PFSK-1 (cell line): Measurements from ENCODE around the gene CLIC6.

Source experiments
- FOXP2 ChIP-seq: optimal IDR thresholded peaks from 2 replicates; pipeline ENCODE3; 2011; ENCODE audit warnings: borderline replicate concordance, control low read depth, inconsistent platforms; ENCODE audit not compliant: insufficient read depth; ENCODE audit errors: extremely low read length, extremely low read depth
- POLR2AphosphoS5 ChIP-seq: IDR thresholded peaks from 2 replicates; pipeline ENCODE4 v1.6.1; 2012; ENCODE audit warnings: low read depth, mild to moderate bottlenecking, control low read depth, low read length, moderate library complexity
- SIN3A ChIP-seq: IDR thresholded peaks from 2 replicates; pipeline ENCODE4 v1.6.1; 2012; ENCODE audit warnings: mild to moderate bottlenecking, low read length, moderate library complexity, borderline replicate concordance; ENCODE audit not compliant: insufficient read depth
- TAF1 ChIP-seq: IDR thresholded peaks from 2 replicates; pipeline ENCODE4 v1.6.1; 2012; ENCODE audit warnings: low read length, control low read depth, borderline replicate concordance; ENCODE audit not compliant: insufficient read depth
- TF ChIP-seq, protein P1 (sequence below), 2 experiments: IDR thresholded peaks; 2 replicates each; pipeline versions ENCODE4 v1.6.1 to v1.8.0; 2011 to 2012; ENCODE audit warnings: low read depth in 2 of 2, low read length in 2 of 2, control low read depth in 1 of 2, inconsistent platforms in 1 of 2, mild to moderate bottlenecking in 1 of 2, moderate library complexity in 1 of 2; ENCODE audit not compliant: insufficient read depth in 1 of 2

The CLIC6 gene

DNA sequence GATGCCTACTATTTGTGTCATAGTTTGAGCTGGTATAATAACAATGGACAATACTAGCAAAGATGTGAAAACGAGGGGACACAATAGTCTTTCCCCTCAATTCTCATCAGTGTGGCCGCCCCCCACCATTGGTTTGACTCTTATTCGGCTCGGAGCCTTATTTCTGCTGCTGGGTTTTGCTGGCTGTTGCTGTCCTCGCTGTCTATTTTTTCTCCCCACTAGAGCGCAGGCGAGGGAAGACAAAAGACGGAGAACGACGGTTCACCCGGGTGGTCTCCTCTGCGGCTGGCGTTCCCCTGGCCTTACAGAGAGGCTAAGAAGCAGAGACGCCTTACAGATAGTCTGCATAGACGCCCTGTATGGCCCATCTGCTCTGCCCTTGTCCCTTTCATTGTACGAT is 19.4 kb downstream of the CLIC6 start:
- TF ChIP-seq FOXP2 = no peak
- no peak for TF ChIP-seq TAF1
- no peak for TF ChIP-seq SIN3A
- TF ChIP-seq, protein P1, sequence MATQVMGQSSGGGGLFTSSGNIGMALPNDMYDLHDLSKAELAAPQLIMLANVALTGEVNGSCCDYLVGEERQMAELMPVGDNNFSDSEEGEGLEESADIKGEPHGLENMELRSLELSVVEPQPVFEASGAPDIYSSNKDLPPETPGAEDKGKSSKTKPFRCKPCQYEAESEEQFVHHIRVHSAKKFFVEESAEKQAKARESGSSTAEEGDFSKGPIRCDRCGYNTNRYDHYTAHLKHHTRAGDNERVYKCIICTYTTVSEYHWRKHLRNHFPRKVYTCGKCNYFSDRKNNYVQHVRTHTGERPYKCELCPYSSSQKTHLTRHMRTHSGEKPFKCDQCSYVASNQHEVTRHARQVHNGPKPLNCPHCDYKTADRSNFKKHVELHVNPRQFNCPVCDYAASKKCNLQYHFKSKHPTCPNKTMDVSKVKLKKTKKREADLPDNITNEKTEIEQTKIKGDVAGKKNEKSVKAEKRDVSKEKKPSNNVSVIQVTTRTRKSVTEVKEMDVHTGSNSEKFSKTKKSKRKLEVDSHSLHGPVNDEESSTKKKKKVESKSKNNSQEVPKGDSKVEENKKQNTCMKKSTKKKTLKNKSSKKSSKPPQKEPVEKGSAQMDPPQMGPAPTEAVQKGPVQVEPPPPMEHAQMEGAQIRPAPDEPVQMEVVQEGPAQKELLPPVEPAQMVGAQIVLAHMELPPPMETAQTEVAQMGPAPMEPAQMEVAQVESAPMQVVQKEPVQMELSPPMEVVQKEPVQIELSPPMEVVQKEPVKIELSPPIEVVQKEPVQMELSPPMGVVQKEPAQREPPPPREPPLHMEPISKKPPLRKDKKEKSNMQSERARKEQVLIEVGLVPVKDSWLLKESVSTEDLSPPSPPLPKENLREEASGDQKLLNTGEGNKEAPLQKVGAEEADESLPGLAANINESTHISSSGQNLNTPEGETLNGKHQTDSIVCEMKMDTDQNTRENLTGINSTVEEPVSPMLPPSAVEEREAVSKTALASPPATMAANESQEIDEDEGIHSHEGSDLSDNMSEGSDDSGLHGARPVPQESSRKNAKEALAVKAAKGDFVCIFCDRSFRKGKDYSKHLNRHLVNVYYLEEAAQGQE (IDR thresholded peaks at IDR 0.05; ENCODE audit: insufficient read depth in 1 of 2, low read depth in 2 of 2, low read length in 2 of 2) = no peak
- no peak for TF ChIP-seq POLR2AphosphoS5

DNA sequence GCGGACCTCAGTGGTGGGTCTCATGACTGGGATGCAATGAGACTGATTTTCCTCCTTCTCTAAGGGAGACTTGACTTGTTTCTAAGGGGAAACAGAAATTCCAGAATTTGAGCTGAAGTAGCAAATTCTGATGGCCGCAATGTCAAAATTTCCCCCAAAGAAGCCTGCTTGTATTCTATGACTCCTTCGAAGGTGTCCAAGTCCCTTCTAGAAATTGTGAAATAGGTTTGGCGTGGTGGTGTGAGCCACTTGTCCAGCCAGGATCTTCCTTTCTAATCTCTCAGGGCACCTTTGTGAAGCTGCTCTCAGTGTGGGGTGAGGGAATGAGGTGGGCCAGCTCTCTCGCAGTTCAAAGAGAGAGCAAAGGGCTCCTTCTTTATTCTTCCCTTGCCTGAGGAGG is 19.9 kb downstream of the CLIC6 start:
- TF ChIP-seq FOXP2 (no peak), SIN3A (no peak), POLR2AphosphoS5 (no peak), TAF1 (no peak)
- TF ChIP-seq, protein P1 (IDR thresholded peaks at IDR 0.05; ENCODE audit: insufficient read depth in 1 of 2, low read depth in 2 of 2, low read length in 2 of 2) = no peak

DNA sequence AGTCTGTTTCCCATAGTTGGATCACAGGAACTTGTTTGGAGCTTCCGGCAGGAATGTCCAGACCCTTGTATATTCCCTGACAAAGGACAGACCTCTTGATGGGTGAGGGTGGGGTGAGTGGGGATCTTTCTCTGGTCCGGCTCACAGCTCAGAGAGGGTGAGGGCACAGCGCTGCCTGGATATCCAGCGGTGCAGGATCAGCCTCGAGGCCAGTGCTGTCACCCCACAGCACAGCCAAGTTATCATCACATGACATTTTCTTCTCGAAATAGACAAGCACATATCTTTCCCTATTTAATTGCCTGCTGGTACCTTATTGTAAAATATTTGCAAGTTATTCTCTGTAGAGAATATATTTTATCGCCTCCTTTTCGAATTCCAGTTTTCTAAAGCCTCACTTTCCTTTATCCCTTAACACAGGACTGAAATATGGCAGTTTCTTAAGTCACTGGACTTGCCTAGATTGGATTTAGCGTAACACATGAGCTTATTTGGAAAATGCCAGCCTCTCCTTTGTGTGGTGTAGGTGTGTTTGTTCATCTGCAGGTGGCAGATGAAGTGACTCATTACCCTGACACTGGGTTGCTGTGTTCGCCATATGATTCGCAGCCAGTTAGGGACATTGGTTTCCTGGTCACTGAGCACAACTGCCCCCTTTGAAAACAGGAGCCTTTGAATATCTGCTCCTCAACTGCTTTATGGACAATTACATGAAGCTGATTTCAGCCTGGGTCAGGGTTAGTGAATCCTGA is 21.4 kb downstream of the CLIC6 start:
- TF ChIP-seq SIN3A (no peak), TAF1 (no peak), POLR2AphosphoS5 (no peak)
- TF ChIP-seq, protein P1 (IDR thresholded peaks at IDR 0.05; ENCODE audit: insufficient read depth in 1 of 2, low read depth in 2 of 2, low read length in 2 of 2) = no peak

DNA sequence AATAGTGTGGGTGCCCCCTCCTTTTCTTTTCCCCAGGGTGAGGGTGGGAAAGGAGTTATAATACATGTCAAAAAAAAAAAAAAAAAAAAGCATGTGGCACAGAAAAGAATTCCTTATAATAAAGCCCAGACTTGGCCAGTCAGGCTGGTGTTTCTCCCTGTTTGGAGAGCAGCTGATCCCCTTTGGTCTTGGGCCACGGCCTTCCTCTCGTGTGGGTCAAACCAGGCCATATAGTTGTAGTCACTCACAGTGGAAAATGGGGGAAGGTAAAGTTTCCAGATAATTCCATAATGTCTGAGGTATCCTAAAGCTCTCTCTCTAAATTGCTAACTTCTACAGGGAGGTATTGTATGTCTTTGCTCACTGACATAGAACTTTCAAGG is 22.0 kb downstream of the CLIC6 start:
- no peak for TF ChIP-seq SIN3A
- TF ChIP-seq, protein P1 (IDR thresholded peaks at IDR 0.05; ENCODE audit: insufficient read depth in 1 of 2, low read depth in 2 of 2, low read length in 2 of 2) = no peak
- TF ChIP-seq POLR2AphosphoS5 = no peak

DNA sequence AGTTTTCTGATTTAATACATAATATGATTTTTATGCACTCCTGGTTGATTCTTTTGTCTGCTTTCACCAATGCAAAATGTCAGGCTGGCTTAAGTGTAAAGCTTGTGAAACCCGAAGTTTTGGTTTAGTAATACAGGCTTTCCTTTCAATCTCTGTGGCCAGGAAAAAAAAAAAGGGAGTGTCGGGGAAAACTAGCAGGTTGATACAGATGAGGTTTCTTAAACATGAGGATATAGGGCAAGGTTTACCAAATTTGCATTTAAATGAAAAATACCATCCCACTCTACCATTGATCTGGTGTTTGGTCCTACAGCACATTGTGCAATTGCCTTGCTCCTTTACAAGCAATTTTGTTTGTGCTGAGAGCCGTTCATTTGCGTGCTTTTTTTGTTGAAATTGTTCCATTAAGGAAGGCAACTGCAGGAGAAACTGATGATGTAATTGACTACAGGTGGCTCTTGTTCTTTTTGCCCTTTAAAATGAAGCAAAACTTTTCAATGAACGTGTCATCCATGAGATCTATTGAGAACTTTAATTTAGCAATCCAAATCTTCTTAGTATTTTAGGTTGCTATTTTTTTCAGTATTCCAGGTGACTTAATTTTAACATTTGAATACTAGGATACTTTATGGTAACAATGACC is 22.7 kb downstream of the CLIC6 start:
- TF ChIP-seq POLR2AphosphoS5 (no peak), SIN3A (no peak), FOXP2 (no peak), TAF1 (no peak)
- TF ChIP-seq, protein P1 (IDR thresholded peaks at IDR 0.05; ENCODE audit: insufficient read depth in 1 of 2, low read depth in 2 of 2, low read length in 2 of 2) = no peak
